Hepatocyte (in vitro differentiated cells): ENCODE measurements around the gene AFAP1L2. TPM values are rescaled to one million over a fixed set of nuclear protein-coding genes. Genes with fewer than 3 reads are reported as not detected.

Experiments
- DNase-seq: peaks from one replicate; pipeline ENCODE4 v3.0.0-alpha.2; 2016; ENCODE audit warnings: low spot score
- H2AFZ ChIP-seq: fragments of 200-600 bp; sonication (generic); 2 replicates; pipeline ENCODE4 v1.6.0; 2016; ENCODE audit warnings: antibody characterized with exemption, mild to moderate bottlenecking
- H3K27ac ChIP-seq: fragments of 200-600 bp; sonication (generic); 2 replicates; pipeline ENCODE4 v1.5.1; 2016; ENCODE audit warnings: mild to moderate bottlenecking
- H3K27me3 ChIP-seq: fragments of 200-600 bp; sonication (generic); 2 replicates; pipeline ENCODE4 v1.6.1; 2016
- H3K36me3 ChIP-seq: fragments of 200-600 bp; sonication (generic); replicated peaks from 2 replicates; pipeline ENCODE4 v1.5.1; 2016; ENCODE audit warnings: low read depth; ENCODE audit not compliant: insufficient read depth
- H3K4me1 ChIP-seq: fragments of 200-600 bp; sonication (generic); 2 replicates; pipeline ENCODE4 v1.5.1; 2016; ENCODE audit warnings: mild to moderate bottlenecking, moderate library complexity; ENCODE audit not compliant: insufficient read depth
- H3K4me2 ChIP-seq: fragments of 200-600 bp; sonication (generic); 2 replicates; pipeline ENCODE4 v1.6.0; 2016
- H3K4me3 ChIP-seq: fragments of 200-600 bp; sonication (generic); 2 replicates; pipeline ENCODE4 v1.5.1; 2016; ENCODE audit warnings: mild to moderate bottlenecking
- H3K79me2 ChIP-seq: fragments of 200-600 bp; sonication (generic); 2 replicates; pipeline ENCODE4 v1.6.0; 2017; ENCODE audit warnings: mild to moderate bottlenecking
- H3K9me2 ChIP-seq: fragments of 200-600 bp; sonication (generic); replicated peaks from 2 replicates; pipeline ENCODE4 v1.6.0; 2017; ENCODE audit warnings: mild to moderate bottlenecking; ENCODE audit not compliant: insufficient read depth
- H3K9me3 ChIP-seq: fragments of 200-600 bp; sonication (generic); 2 replicates; pipeline ENCODE4 v1.5.1; 2016; ENCODE audit warnings: low read depth, mild to moderate bottlenecking
- H4K20me1 ChIP-seq: fragments of 200-600 bp; sonication (generic); 2 replicates; pipeline ENCODE4 v1.6.0; 2016; ENCODE audit warnings: mild to moderate bottlenecking; ENCODE audit not compliant: insufficient read depth, poor library complexity, severe bottlenecking
- EZH2 ChIP-seq: fragments of 200-600 bp; sonication (generic); IDR thresholded peaks from 2 replicates; pipeline ENCODE4 v1.6.1; 2016; ENCODE audit warnings: antibody characterized with exemption, mild to moderate bottlenecking, borderline replicate concordance
- EZH2phosphoT487 ChIP-seq: fragments of 200-600 bp; sonication (generic); IDR thresholded peaks from one replicate; pipeline ENCODE4 v1.6.1; 2018; ENCODE audit warnings: antibody characterized with exemption, mild to moderate bottlenecking, low read depth, moderate library complexity; ENCODE audit not compliant: unreplicated experiment, severe bottlenecking
- whole genome bisulfite sequencing: methylation state at CpG from one replicate; pipeline ENCODE4 v1.1.6; 2016; ENCODE audit warnings: low lambda C conversion rate; ENCODE audit errors: missing lambda C conversion rate; 5-methylcytosine and 5-hydroxymethylcytosine counted together
- polyA plus RNA-seq: library from polyadenylated mRNA; unstranded; fragments of >200 nt; fragmentation: Nextera tagmentation; extraction: Ambion mirVana; gene quantifications from 2 replicates; pipeline ENCODE4 v1.2.1, GENCODE V29; 2016
- total RNA-seq: library from RNA; depleted of rRNA; stranded (reverse); fragments of >200 nt; gene quantifications from 2 replicates; pipeline ENCODE4 v1.2.3, GENCODE V29; 2014
- TF ChIP-seq, protein P1 (sequence below): fragments of 200-600 bp; sonication (generic); IDR thresholded peaks from 2 replicates; pipeline ENCODE4 v1.5.1; 2016; ENCODE audit warnings: antibody characterized with exemption, mild to moderate bottlenecking; ENCODE audit not compliant: poor library complexity

AFAP1L2 gene
- total and polyA plus RNA-seq, 2 experiments from 2014 or later: 6.1 to 9.6 TPM

DNA sequence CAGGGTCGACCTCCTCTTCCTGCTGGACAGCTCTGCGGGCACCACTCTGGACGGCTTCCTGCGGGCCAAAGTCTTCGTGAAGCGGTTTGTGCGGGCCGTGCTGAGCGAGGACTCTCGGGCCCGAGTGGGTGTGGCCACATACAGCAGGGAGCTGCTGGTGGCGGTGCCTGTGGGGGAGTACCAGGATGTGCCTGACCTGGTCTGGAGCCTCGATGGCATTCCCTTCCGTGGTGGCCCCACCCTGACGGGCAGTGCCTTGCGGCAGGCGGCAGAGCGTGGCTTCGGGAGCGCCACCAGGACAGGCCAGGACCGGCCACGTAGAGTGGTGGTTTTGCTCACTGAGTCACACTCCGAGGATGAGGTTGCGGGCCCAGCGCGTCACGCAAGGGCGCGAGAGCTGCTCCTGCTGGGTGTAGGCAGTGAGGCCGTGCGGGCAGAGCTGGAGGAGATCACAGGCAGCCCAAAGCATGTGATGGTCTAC lies 118.3 kb downstream of the AFAP1L2 start:
- H3K9me2 ChIP-seq: no peaks in the 10 kb centered on the region
- H3K4me2 ChIP-seq: no peak overlapping the region
- TF ChIP-seq EZH2phosphoT487: no peak
- no peak for TF ChIP-seq EZH2
- TF ChIP-seq, protein P1, sequence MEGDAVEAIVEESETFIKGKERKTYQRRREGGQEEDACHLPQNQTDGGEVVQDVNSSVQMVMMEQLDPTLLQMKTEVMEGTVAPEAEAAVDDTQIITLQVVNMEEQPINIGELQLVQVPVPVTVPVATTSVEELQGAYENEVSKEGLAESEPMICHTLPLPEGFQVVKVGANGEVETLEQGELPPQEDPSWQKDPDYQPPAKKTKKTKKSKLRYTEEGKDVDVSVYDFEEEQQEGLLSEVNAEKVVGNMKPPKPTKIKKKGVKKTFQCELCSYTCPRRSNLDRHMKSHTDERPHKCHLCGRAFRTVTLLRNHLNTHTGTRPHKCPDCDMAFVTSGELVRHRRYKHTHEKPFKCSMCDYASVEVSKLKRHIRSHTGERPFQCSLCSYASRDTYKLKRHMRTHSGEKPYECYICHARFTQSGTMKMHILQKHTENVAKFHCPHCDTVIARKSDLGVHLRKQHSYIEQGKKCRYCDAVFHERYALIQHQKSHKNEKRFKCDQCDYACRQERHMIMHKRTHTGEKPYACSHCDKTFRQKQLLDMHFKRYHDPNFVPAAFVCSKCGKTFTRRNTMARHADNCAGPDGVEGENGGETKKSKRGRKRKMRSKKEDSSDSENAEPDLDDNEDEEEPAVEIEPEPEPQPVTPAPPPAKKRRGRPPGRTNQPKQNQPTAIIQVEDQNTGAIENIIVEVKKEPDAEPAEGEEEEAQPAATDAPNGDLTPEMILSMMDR: no peak
- H3K27me3 ChIP-seq: no peaks in the 10 kb centered on the region
- H3K79me2 ChIP-seq: no peaks in the 10 kb centered on the region
- WGBS: 95% methylated on average over 30 of the region's 31 CpGs
- H3K4me1 ChIP-seq: no peaks in the 10 kb centered on the region
- H3K4me3 ChIP-seq: no peak overlapping the region
- no peaks in the 10 kb centered on the region for H4K20me1 ChIP-seq
- DNase-seq: no peak
- H2AFZ ChIP-seq: no peak overlapping the region
- no peaks in the 10 kb centered on the region for H3K36me3 ChIP-seq
- no peak overlapping the region for H3K27ac ChIP-seq
- H3K9me3 ChIP-seq: no peaks in the 10 kb centered on the region

- no peaks in the 10 kb centered on the region for H3K27me3 ChIP-seq
- H4K20me1 ChIP-seq: no peaks in the 10 kb centered on the region
- H3K4me1 ChIP-seq: no peaks in the 10 kb centered on the region
- no peak overlapping the region for H2AFZ ChIP-seq
- WGBS: 82% methylated on average over 13 of the region's 13 CpGs
- TF ChIP-seq EZH2: no peak
- TF ChIP-seq, protein P1: no peak
- no peak for TF ChIP-seq EZH2phosphoT487
- H3K36me3 ChIP-seq: no peaks in the 10 kb centered on the region
- no peak overlapping the region for H3K4me2 ChIP-seq
- no peak overlapping the region for H3K27ac ChIP-seq
- DNase-seq: no peak
- H3K4me3 ChIP-seq: no peak overlapping the region
- H3K9me2 ChIP-seq: no peaks in the 10 kb centered on the region
- H3K9me3 ChIP-seq: no peaks in the 10 kb centered on the region
- H3K79me2 ChIP-seq: no peaks in the 10 kb centered on the region
Observed at GRCh38 chr10:114284346-114285071, 119.8 kb downstream of the AFAP1L2 start.

DNA sequence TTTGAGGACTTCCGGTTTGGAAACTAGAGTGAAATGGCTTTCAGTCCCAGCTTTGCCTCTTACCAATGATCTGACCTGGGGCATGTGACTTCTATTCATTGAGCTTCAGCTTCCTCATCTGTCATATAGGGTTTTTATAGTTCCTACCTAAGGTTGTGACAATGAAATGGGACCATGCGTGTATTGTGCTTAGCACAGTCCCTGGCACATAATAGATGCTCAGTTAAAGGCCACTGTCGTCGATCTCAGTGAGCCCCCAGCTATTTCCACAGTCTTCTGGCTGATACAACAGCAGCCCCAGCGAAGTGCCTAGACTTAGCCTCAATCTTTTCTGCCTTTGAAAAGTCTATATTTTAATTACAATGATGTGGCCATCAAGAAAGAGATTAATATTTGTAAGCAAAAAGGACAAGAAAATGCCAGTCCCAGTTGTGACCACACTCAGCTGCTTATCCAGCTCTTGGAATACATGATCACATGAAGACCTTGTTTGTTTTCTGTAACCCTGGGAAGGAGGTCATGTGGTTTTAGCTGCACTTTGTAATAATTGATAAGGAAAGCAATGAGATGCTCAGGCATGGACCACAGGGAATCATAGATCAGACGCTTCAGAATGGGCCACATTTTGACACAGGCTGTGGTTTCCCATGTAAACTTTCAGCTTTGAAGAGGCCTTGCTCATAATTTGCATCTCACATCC lies 120.6 kb downstream of the AFAP1L2 start:
- WGBS: 96% methylated on average over 6 of the region's 6 CpGs
- H3K27me3 ChIP-seq: no peaks in the 10 kb centered on the region
- H3K4me1 ChIP-seq: no peaks in the 10 kb centered on the region
- H3K9me3 ChIP-seq: no peaks in the 10 kb centered on the region
- no peaks in the 10 kb centered on the region for H4K20me1 ChIP-seq
- no peak overlapping the region for H3K4me2 ChIP-seq
- no peaks in the 10 kb centered on the region for H3K79me2 ChIP-seq
- no peak overlapping the region for H3K27ac ChIP-seq
- TF ChIP-seq EZH2 (no peak), EZH2phosphoT487 (no peak)
- TF ChIP-seq, protein P1: no peak
- H3K9me2 ChIP-seq: no peaks in the 10 kb centered on the region
- H2AFZ ChIP-seq: no peak overlapping the region
- no peaks in the 10 kb centered on the region for H3K36me3 ChIP-seq
- DNase-seq: no peak
- no peak overlapping the region for H3K4me3 ChIP-seq
